Esophagus muscularis mucosa (tissue), 4 donors: Measurements from ENCODE around the gene RPLP2. TPM values are rescaled to one million over a fixed set of nuclear protein-coding genes. Genes with fewer than 3 reads are reported as not detected.

Experiments
- DNase-seq: peaks from one replicate; pipeline ENCODE4 v3.0.0-alpha.2; 2017; ENCODE audit errors: extremely low spot score
- H3K27ac ChIP-seq, 4 donors: fragments of 200-600 bp; sonication (generic); replicated peaks in 1 of 4; 1 replicate in 3 of 4; 2 replicates in 1 of 4; pipeline ENCODE4 v1.5.1; 2016 to 2019; ENCODE audit warnings: mild to moderate bottlenecking in 1 of 4
- H3K27me3 ChIP-seq, 4 donors: fragments of 200-600 bp; sonication (generic); one replicate each; pipeline versions ENCODE4 v1.5.1 to v1.6.0; 2016 to 2019
- H3K36me3 ChIP-seq, 4 donors: fragments of 200-600 bp; sonication (generic); one replicate each; pipeline ENCODE4 v1.5.1; 2016 to 2019
- H3K4me1 ChIP-seq, 4 donors: fragments of 200-600 bp; sonication (generic); one replicate each; pipeline ENCODE4 v1.5.1; 2016 to 2019
- H3K4me3 ChIP-seq, 4 donors: fragments of 200-600 bp; sonication (generic); 1 replicate in 2 of 4; 2 replicates in 2 of 4; pipeline ENCODE4 v1.5.1; 2016 to 2019; ENCODE audit warnings: mild to moderate bottlenecking in 4 of 4, moderate library complexity in 1 of 4
- H3K9me3 ChIP-seq, 4 donors: fragments of 200-600 bp; sonication (generic); 1 replicate in 3 of 4; 2 replicates in 1 of 4; pipeline ENCODE4 v1.5.1; 2016 to 2019
- EP300 ChIP-seq: sonication (generic); formaldehyde crosslinking; IDR thresholded peaks from one replicate; pipeline ENCODE4 v1.6.1; 2017; ENCODE audit warnings: antibody characterized with exemption
- POLR2A ChIP-seq: fragments of 450-650 bp; IDR thresholded peaks from one replicate; pipeline ENCODE4 v1.6.1; 2017; ENCODE audit warnings: antibody characterized with exemption, moderate library complexity, mild to moderate bottlenecking, low read depth
- POLR2AphosphoS5 ChIP-seq, 2 donors: sonication (generic); formaldehyde crosslinking; IDR thresholded peaks; one replicate each; pipeline ENCODE4 v1.6.1; 2017; ENCODE audit warnings: antibody characterized with exemption in 2 of 2
- WGBS: methylation state at CpG from one replicate; pipeline ENCODE4 v1.1.5; 2018; 5-methylcytosine and 5-hydroxymethylcytosine counted together
- intact Hi-C: fragments of 100-400 bp; cut with DNase I; formaldehyde crosslinking; loops from one replicate; pipeline ENCODE4 v1.15.1; 2023
- total RNA-seq, 4 donors: library from RNA; depleted of rRNA; stranded (reverse); fragments of >200 nt; gene quantifications; one replicate each; pipeline versions ENCODE4 v1.1.0 to v1.2.1, GENCODE V29; 2016
- TF ChIP-seq, protein P1 (sequence below), 3 experiments: fragments of 200-600 bp in 2 of 3; fragments of 450-650 bp in 1 of 3; sonication (generic) in 2 of 3; IDR thresholded peaks; one replicate each; pipeline ENCODE4 v1.5.1; 2017 to 2019; ENCODE audit warnings: antibody characterized with exemption in 3 of 3, mild to moderate bottlenecking in 2 of 3, moderate library complexity in 1 of 3

RPLP2 gene
- total RNA-seq, 4 donors from 2014 or later = 318 to 813 (median 686) TPM

DNA sequence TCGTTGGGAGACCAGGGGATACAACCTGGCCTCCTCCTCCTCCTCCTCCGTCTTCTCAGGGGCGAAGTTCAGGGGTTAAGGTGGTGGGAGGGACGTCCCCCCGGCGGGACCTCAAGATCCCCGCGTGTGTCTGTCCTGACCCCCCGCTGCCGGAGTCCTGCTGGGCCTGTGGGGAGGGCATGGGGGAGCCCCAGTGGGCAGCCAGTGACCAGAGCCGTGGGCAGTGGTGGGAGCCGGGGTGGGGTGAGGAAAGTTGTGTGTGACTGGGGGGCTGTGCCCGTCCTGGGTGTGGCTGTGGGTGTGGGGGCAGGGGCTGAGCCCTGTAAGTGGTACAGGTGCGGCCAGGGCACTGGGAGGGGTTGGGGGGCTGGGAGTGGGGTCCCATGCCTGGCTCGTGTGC is 43.0 kb downstream of the RPLP2 start:
- peaks cover 0 to 50% (median 14%) of the 10 kb centered on the region in 4 donors for H3K36me3 ChIP-seq
- intact Hi-C loops = no loop called here
- no peak for TF ChIP-seq EP300
- TF ChIP-seq POLR2AphosphoS5 (IDR thresholded peaks at IDR 0.05) = no peak
- TF ChIP-seq, protein P1, sequence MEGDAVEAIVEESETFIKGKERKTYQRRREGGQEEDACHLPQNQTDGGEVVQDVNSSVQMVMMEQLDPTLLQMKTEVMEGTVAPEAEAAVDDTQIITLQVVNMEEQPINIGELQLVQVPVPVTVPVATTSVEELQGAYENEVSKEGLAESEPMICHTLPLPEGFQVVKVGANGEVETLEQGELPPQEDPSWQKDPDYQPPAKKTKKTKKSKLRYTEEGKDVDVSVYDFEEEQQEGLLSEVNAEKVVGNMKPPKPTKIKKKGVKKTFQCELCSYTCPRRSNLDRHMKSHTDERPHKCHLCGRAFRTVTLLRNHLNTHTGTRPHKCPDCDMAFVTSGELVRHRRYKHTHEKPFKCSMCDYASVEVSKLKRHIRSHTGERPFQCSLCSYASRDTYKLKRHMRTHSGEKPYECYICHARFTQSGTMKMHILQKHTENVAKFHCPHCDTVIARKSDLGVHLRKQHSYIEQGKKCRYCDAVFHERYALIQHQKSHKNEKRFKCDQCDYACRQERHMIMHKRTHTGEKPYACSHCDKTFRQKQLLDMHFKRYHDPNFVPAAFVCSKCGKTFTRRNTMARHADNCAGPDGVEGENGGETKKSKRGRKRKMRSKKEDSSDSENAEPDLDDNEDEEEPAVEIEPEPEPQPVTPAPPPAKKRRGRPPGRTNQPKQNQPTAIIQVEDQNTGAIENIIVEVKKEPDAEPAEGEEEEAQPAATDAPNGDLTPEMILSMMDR (IDR thresholded peaks at IDR 0.05) = no peak
- no peak for TF ChIP-seq POLR2A
- no peak overlapping the region for H3K4me3 ChIP-seq
- H3K9me3 ChIP-seq = no peaks in the 10 kb centered on the region
- peaks cover 42 to 89% (median 72%) of the 10 kb centered on the region in 4 donors for H3K4me1 ChIP-seq
- WGBS = 61% methylated on average over 2 of the region's 15 CpGs
- H3K27ac ChIP-seq = peak overlapping the region in 1 of 4 donors; percentile 11
- DNase-seq = no peak
- peaks cover 0 to 15% (median 5%) of the 10 kb centered on the region in 4 donors for H3K27me3 ChIP-seq

DNA sequence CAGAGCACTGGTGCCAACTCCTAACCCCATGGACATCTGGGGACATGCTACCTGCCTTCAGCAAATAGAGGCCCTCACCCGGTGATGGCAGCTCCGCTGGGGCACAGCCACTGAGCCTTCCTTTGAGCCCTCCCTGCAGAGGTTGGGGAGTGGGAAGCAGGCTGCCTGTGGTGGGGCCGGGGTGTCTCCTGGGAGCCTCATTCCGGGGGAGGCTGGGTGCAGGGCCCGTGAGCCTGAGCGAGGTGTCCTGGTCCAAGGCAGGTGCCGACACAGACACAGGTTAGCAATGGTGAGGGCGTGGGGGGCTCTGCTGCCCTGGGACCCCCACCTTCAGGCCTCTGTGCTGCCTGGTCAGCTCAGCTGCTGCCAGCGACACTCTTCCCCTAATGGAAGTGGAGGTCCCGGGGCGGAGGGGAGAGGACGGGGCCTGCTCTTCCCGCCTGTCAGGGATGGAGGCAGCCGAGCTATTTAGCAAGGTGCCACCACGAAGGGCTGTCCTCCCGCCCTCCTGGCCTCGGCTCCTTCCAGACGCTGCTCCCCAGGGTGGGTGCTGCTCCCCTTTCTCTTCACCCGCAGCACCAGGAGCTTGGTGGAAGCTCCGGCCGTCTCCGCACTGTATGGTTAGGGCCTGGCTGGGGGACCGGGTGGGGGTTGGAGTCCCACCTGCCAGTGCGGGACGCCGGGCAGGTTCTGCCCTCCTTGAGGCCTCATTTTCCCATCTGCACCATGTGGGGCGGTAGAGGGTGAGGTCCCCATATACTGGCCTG is 44.1 kb downstream of the RPLP2 start:
- intact Hi-C loops = no loop called here
- peaks cover 0 to 6% (median 3%) of the 10 kb centered on the region in 4 donors for H3K27me3 ChIP-seq
- H3K4me3 ChIP-seq = no peak overlapping the region
- H3K36me3 ChIP-seq = peaks cover 0 to 51% (median 13%) of the 10 kb centered on the region in 4 donors
- peaks cover 31 to 89% (median 66%) of the 10 kb centered on the region in 4 donors for H3K4me1 ChIP-seq
- WGBS = 91% methylated on average over 14 of the region's 27 CpGs
- H3K27ac ChIP-seq = peak overlapping the region in 1 of 4 donors; percentile 11
- H3K9me3 ChIP-seq = no peaks in the 10 kb centered on the region
- no peak for DNase-seq
- TF ChIP-seq EP300 (no peak), POLR2A (no peak), POLR2AphosphoS5 (IDR thresholded peaks at IDR 0.05) (no peak)
- TF ChIP-seq, protein P1 (IDR thresholded peaks at IDR 0.05) = no peak

DNA sequence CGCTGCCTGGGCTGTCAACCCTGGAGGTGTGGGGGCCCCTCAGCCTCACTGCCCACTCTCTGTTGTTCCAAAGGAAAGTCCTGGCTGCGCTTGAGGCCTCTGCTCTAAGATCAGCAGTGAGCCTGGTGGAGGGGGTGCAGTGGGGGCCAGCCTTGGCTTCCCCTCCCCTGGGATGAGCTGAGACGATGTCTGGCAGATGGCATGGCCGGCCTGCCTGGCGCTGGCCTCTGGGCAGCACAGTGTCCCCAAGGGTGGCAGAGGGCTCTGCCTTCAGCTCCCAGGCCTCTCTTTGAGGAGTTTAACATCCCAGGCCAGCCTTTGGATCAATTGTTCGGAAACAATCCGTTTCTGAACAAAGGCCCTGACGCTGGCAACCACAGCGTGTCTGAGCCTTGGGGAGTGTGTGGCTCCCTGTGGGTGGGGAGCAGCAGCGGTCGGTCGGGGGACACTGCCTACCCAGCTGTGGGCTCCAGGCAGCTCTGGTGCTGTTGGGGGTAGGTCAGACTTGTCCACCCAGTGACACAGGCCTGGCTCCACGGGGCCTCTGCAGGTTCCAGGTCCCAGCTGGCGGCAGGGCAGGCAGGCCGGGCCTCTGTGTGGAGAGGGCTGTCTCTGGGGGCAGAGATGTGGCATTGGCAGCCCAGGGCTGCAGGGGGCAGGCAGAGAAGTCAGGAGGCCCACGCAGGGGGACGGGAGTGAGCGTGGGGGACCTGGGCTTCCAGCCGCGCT is 45.0 kb downstream of the RPLP2 start:
- intact Hi-C loops = no loop called here
- 88% methylated on average over 18 of the region's 20 CpGs for WGBS

DNA sequence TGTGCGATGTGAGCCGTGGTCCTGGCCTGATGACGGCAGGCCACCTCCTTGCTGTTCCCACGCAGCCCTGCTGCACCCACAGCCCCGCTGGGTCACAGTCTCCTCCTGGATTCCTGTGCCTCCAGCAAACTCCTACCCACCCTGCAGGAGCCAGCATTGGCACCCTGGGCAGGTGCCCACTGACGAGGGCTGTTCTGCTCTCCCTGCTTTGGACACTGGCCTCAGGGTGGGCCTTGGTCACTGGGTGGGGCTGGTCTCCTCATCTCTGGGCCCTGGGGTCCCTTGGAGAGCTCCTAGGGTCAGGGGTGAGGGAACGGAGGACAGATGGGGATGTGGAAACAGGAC is 45.5 kb downstream of the RPLP2 start:
- Histone ChIP-seq H3K4me1 (peaks cover 31 to 92% (median 68%) of the 10 kb centered on the region in 4 donors), H3K27me3 (no peaks in the 10 kb centered on the region), H3K4me3 (no peak overlapping the region), H3K27ac (no peak overlapping the region), H3K9me3 (no peaks in the 10 kb centered on the region), H3K36me3 (peaks cover 0 to 48% (median 14%) of the 10 kb centered on the region in 4 donors)
- intact Hi-C loops = no loop called here
- DNase-seq = no peak
- 91% methylated on average over 7 of the region's 7 CpGs for WGBS
- no peak for TF ChIP-seq EP300
- no peak for TF ChIP-seq POLR2AphosphoS5 (IDR thresholded peaks at IDR 0.05)
- TF ChIP-seq, protein P1 (IDR thresholded peaks at IDR 0.05) = no peak
- no peak for TF ChIP-seq POLR2A

More for the DNA sequence above, 45.0 kb downstream of the RPLP2 start:
- Histone ChIP-seq H3K27me3 (no peaks in the 10 kb centered on the region), H3K36me3 (peaks cover 0 to 51% (median 13%) of the 10 kb centered on the region in 4 donors), H3K27ac (no peak overlapping the region), H3K4me3 (no peak overlapping the region), H3K9me3 (no peaks in the 10 kb centered on the region), H3K4me1 (peaks cover 30 to 91% (median 68%) of the 10 kb centered on the region in 4 donors)
- no peak for TF ChIP-seq POLR2A
- TF ChIP-seq POLR2AphosphoS5 (IDR thresholded peaks at IDR 0.05) = no peak
- TF ChIP-seq EP300 = no peak
- TF ChIP-seq, protein P1 (IDR thresholded peaks at IDR 0.05) = no peak
- no peak for DNase-seq
